Activated CD4-positive, alpha-beta T cell treated with anti-CD3 and anti-CD28 coated beads for 48 hours (primary cell): ENCODE measurements around the gene MBLAC1.
A peak's percentile ranks its signal among the peaks of the same experiment; 100 is the strongest.

Experiments used
- DNase-seq: peaks from one replicate; pipeline ENCODE4 v3.0.0-alpha.2; 2020

MBLAC1 gene, protein sequence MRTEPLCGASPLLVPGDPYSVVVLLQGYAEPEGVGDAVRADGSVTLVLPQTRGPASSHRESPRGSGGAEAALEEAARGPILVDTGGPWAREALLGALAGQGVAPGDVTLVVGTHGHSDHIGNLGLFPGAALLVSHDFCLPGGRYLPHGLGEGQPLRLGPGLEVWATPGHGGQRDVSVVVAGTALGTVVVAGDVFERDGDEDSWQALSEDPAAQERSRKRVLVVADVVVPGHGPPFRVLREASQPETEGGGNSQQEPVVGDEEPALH

GRCh38 chr7:100126931-100127865, at the start of gene MBLAC1:
Gene MBLAC1 (plus strand): TSS chr7:100126967. CDS start chr7:100127396, 429 bp downstream.
- peak; percentile 95 for DNase-seq

DNA sequence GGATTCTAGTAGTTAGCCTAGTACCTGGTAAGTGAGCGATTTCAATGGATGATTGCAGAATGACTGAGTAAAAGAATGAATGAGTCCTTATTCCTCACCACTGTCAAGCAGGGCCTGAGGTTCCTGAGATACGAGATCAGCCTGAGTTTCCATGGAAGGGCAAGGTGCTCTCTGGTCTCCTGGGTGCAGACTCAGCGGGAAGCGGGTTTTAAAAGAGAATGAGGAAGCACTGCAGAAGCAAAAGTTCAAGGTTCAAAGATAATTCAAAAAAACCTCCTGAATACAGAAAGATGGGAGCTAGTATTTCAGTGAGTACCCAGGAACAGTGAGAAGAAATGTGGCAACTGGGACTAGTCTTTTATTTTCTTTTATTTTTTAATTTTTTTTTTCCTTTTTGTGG, 49.6 kb upstream of the MBLAC1 start:
- DNase-seq = no peak

DNA sequence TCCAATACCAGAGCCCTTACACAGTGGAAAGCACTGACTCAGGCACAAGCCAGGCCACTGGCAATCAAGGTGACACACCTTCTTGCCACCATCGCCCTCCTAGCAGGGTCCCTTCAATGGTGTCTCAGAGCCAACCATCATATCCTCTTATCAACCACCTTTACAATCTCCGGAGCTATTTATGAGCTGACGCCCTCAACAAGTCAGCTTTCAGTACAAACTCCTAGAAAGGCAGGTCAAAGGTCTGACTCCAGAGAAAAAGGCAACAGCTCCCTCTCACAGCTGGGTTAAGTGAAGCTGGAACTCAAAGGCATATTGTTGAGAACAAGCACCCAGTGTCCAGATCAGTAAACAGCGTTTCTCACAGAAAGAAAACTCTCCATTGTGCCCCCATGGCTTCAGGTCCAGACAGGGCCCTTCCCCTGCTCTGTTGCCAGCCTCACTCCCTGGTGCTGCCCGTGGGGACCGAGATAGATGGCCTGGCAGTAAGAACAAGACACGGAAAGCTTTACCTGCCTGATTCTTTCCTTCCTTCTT, 47.7 kb upstream of the MBLAC1 start:
- no peak for DNase-seq

GRCh38 chr7:100080907-100081534, 45.7 kb upstream of the MBLAC1 start:
- no peak for DNase-seq

GRCh38 chr7:100081535-100082102, 45.1 kb upstream of the MBLAC1 start, which contains the start of gene ZNF3:
Gene ZNF3 (minus strand): TSS chr7:100081723. CDS start chr7:100077357, 4,366 bp downstream.
- peak; percentile 99 for DNase-seq

- no peak for DNase-seq
Observed at GRCh38 chr7:100082978-100083377, 43.8 kb upstream of the MBLAC1 start.

GRCh38 chr7:100085515-100085914, 41.3 kb upstream of the MBLAC1 start:
- DNase-seq = no peak

DNA sequence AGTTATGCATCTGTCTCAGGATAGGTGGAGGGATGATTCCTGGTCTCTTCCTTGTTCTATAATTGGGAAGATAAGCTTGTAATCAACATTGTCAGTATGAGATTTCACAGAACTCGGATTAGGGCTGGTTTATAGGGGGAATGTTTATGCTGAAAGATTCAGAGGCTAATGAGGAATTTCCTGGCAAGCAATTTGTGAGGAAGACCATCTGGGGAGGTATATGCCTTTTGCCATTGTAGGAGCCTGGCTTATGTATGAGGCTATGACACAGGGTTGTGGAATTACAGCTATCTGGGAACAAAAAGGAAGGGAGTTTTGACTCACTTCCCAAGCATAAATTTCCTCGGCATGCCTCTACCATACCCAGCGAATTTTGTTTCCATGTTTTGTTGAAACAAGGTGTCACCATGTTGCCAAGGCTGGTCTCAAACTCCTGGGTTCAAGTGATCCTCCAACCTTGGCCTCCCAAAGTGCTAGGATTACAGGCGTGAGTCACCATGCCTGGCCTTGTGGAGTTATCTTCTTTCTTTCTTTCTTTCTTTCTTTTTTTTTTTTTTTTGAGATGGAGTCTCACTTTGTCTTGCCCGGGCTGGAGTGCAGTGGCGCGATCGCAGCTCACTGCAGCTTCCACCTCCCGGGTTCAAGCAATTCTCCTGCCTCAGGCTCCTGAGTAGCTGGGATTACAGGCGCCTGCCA, 39.6 kb upstream of the MBLAC1 start:
- DNase-seq = no peak

DNA sequence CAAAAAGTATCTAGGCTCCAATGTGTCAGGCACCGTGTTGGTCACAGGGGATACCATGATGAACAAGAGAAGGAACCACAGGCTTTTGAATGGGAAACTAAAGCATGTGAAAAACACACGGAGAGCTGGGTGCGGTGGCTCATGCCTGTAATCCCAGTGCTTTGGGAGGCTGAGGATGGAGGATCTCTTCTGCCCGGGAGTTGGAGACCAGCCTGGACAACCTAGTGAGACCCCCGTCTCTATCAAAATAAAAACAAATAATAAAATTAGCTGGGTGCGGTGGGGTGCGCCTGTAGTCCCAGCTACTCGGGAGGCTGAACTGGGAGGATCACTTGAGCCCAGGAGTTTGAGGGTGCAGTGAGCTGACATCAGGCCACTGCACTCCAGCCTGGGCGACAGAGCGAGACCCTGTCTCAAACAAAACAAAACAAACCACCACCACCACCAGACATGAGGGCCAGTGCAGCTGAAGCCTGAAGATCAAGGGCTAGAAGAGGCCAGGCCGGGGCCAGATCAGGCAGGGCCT, 38.6 kb upstream of the MBLAC1 start:
- DNase-seq = no peak

DNA sequence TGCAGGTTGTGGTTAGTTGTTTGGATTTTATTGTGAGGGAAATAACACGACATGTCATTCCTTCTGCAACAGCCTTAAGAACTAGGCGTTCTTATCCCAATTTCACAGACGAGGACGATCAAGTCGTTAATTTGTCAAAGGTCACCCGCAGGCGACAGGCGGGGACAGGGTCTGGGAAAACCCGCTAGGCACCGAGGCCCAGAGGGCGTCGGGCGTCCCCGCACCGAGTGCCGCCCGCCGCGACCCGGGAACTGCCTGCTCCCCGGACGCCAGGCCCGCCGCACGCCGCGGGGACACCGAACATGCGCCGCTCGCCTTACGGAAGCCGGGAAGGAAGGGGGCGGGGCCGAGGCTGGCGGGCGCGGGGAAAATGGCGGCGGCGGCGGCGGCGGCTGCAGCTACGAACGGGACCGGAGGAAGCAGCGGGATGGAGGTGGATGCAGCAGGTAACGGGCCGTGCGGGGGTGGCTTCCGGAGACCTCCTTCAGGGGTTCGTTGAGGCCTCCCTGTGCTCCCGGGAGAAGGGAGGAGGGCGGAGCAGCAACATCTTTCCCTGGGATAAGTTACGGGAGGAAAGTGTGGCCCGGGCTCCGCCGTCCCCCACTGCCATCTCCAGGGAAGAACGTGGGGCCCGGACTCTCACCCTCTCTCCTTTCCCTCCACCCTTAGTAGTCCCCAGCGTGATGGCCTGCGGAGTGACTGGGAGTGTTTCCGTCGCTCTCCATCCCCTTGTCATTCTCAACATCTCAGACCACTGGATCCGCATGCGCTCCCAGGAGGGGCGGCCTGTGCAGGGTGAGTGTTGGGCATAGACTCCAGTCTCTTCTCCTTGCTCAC, 37.9 kb upstream of the MBLAC1 start, which contains the start of gene COPS6:
TSS of gene COPS6 (plus strand) at position 349 of the 837 bp plus-strand sequence. CDS start at position 371, 22 bp downstream.
- peak; percentile 89 for DNase-seq

GRCh38 chr7:100089458-100090196, 37.1 kb upstream of the MBLAC1 start:
- no peak for DNase-seq

DNA sequence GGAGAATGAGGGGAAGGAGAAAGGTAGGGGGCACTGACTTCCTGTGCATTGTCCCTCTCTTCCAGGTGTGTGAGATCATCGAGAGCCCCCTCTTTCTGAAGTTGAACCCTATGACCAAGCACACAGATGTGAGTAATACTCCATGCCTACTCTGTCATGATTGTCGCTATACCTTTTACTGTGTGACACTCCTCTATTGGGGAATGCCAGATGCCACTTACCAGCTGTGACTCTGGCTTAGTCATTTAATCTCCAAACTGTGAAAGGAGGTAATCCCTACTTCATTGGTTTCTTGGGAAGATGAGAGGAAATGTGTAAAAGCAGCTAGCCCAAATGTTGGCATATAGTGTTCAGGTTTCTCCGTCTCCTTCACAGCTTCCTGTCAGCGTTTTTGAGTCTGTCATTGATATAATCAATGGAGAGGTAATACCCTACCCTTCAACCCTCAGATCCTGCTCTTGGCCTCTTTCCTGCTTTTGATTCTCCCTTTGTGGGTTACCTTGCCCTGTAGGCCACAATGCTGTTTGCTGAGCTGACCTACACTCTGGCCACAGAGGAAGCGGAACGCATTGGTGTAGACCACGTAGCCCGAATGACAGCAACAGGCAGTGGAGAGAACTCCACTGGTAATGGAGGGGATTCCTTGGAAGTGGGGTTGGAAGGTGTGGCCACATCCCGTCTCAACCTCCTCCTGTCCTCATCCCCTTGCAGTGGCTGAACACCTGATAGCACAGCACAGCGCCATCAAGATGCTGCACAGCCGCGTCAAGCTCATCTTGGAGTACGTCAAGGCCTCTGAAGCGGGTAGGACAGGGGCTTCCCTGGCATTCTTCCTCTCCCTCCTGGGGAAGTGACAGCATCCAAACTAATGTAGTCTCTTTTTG, 36.0 kb upstream of the MBLAC1 start:
- peak; percentile 32 for DNase-seq

GRCh38 chr7:100091411-100092181, 35.2 kb upstream of the MBLAC1 start:
- DNase-seq = peak; percentile 48

DNA sequence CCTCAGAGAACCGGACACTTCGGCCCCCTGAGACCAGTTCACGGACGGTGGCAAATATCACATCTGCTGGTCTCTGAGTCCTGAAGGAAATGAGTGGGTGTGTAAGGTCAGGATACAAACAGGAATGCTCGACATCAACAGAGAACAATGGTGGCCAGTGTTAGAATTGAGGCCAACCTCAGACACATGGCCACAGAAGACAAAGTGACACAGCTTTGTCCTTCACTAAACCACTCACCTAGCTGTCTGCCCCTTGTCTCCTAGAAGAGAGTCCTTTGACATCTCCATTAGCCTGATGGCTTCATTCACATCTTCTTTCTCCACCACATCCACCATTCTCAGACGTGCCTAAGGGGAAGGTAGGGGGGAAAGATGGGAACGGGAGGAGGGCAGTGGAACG, 33.7 kb upstream of the MBLAC1 start:
- no peak for DNase-seq

GRCh38 chr7:100093498-100093897, 33.3 kb upstream of the MBLAC1 start:
- no peak for DNase-seq

GRCh38 chr7:100093925-100094486, 32.8 kb upstream of the MBLAC1 start:
- DNase-seq = no peak

GRCh38 chr7:100095289-100095688, 31.5 kb upstream of the MBLAC1 start:
- no peak for DNase-seq

GRCh38 chr7:100095704-100096103, 31.1 kb upstream of the MBLAC1 start:
- DNase-seq = no peak
